Neural cell (in vitro differentiated cells): ENCODE results near the gene LRRC63.

Experiments used
- CTCF ChIP-seq: fragments of 450-650 bp; IDR thresholded peaks from 2 replicates; pipeline ENCODE4 v1.5.1; 2014; ENCODE audit warnings: antibody characterized with exemption, mild to moderate bottlenecking, moderate library complexity; ENCODE audit not compliant: poor library complexity, severe bottlenecking
- EP300 ChIP-seq: fragments of 450-650 bp; conservative IDR thresholded peaks from 2 replicates; pipeline ENCODE4 v1.6.1; 2014; ENCODE audit warnings: antibody characterized with exemption, mild to moderate bottlenecking, moderate library complexity; ENCODE audit not compliant: poor library complexity, severe bottlenecking
- EZH2 ChIP-seq: fragments of 200-600, 300-800 bp; shearing (Covaris generic), sonication (generic); IDR thresholded peaks from 2 replicates; pipeline ENCODE4 v1.6.1; 2014; ENCODE audit warnings: antibody characterized with exemption, low read length, borderline replicate concordance, mild to moderate bottlenecking; ENCODE audit not compliant: insufficient read depth, poor library complexity, severe bottlenecking
- MXI1 ChIP-seq: fragments of 450-650 bp; conservative IDR thresholded peaks from 2 replicates; pipeline ENCODE4 v1.6.1; 2014; ENCODE audit warnings: antibody characterized with exemption, mild to moderate bottlenecking; ENCODE audit not compliant: poor library complexity, severe bottlenecking
- RAD21 ChIP-seq: fragments of 450-650 bp; conservative IDR thresholded peaks from 2 replicates; pipeline ENCODE4 v1.6.1; 2014; ENCODE audit warnings: antibody characterized with exemption, mild to moderate bottlenecking, moderate library complexity
- REST ChIP-seq: IDR thresholded peaks from 2 replicates; pipeline ENCODE4 v1.6.1; 2012; ENCODE audit warnings: borderline replicate concordance

DNA sequence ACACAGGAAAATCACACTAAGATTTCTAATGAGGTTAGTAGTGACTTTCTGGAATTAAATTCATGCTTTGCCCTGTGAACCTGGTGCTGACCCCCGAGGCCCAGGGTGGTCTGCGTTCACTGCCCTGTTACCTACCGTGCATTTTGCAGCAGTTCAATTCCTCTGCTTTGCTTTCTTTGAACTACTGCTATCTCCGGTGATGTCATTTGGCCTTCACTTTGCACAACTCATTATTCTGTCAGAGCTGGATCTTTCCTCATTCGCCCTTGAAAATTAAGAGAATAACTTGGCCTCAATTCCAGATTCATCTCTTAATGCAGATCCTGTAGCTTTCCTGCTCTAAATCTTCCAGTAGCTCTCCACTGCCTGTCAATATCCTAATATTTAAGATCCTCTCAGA, 8.8 kb upstream of the LRRC63 start:
- TF ChIP-seq MXI1: no peak
- no peak for TF ChIP-seq CTCF
- TF ChIP-seq RAD21: no peak
- TF ChIP-seq EZH2: no peak
- TF ChIP-seq EP300: no peak
- TF ChIP-seq REST: no peak
